Glomerular endothelial cell (primary cell): ENCODE results near the gene NBPF14. TPM values are rescaled to one million over a fixed set of nuclear protein-coding genes. Genes with fewer than 3 reads are reported as not detected.
A peak's percentile ranks its signal among the peaks of the same experiment; 100 is the strongest.
"Not testable (repeated sequence)": the region's sequence is repeated elsewhere in the genome, so short reads cannot be mapped to it uniquely, and the experiment has no call there.

Experiments
- DNase-seq: peaks from one replicate; pipeline ENCODE4 v3.0.0-alpha.2; 2011; ENCODE audit warnings: low read depth, low spot score; ENCODE audit errors: extremely low read depth
- total RNA-seq: library from RNA; depleted of rRNA; stranded (reverse); fragments of >200 nt; gene quantifications from 2 replicates; pipeline ENCODE4 v1.2.3, GENCODE V29; 2015

Gene NBPF14, protein sequence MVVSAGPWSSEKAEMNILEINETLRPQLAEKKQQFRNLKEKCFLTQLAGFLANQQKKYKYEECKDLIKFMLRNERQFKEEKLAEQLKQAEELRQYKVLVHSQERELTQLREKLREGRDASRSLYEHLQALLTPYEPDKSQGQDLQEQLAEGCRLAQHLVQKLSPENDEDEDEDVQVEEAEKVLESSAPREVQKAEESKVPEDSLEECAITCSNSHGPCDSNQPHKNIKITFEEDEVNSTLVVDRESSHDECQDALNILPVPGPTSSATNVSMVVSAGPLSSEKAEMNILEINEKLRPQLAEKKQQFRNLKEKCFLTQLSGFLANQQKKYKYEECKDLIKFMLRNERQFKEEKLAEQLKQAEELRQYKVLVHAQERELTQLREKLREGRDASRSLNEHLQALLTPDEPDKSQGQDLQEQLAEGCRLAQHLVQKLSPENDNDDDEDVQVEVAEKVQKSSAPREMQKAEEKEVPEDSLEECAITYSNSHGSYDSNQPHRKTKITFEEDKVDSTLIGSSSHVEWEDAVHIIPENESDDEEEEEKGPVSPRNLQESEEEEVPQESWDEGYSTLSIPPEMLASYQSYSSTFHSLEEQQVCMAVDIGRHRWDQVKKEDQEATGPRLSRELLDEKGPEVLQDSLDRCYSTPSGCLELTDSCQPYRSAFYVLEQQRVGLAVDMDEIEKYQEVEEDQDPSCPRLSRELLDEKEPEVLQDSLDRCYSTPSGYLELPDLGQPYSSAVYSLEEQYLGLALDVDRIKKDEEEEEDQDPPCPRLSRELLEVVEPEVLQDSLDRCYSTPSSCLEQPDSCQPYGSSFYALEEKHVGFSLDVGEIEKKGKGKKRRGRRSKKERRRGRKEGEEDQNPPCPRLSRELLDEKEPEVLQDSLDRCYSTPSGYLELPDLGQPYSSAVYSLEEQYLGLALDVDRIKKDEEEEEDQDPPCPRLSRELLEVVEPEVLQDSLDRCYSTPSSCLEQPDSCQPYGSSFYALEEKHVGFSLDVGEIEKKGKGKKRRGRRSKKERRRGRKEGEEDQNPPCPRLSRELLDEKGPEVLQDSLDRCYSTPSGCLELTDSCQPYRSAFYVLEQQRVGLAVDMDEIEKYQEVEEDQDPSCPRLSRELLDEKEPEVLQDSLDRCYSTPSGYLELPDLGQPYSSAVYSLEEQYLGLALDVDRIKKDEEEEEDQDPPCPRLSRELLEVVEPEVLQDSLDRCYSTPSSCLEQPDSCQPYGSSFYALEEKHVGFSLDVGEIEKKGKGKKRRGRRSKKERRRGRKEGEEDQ (N-terminal part only)
- 7.7 and 15.9 TPM in 2 replicates for total RNA-seq

DNA sequence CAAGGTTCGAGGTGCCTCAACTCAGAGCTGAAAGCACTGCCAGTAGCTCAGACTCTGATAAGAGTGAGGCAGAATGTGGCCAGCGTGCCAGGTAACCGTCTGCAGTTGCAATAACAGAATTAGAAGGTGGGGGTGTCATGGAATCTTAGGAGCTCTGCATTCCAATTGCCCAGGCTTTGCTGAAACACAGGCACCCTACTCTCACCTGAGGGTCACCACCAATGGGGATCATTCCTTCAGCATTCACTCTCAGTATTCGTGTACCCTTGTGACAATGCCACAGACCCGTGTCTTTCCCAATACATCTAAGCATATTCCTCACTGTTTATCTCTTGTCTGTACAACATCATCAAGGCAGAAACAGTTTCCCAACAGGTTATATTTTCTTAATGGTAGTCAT lies at the start of gene NBPF14:
NBPF14 (minus strand) TSS at position 101 of the 400 bp plus-strand sequence. CDS start 294 bp downstream, outside the sequence.
- DNase-seq, result not testable (repeated sequence)

DNA sequence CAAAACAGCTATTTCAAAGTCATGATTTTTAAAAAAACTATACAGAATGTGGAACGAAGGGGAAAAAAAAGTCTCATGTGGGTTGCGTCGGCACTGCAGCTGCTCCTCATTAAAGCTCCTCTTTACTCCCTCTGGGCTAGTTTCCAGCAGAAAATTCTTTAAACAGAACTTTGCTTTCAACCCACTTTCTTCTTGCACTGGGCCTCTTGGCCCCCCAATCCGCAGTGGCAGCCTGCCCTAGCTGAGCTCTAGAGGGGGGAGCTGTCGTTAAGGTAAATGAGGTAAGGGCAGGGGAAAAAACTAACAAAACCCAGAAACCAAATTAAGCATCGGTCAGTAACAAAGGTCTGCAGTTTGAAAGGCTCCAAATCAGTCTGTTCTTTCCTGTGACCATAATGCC lies 29.6 kb upstream of the NBPF14 start:
- DNase-seq, result not testable (repeated sequence)

DNA sequence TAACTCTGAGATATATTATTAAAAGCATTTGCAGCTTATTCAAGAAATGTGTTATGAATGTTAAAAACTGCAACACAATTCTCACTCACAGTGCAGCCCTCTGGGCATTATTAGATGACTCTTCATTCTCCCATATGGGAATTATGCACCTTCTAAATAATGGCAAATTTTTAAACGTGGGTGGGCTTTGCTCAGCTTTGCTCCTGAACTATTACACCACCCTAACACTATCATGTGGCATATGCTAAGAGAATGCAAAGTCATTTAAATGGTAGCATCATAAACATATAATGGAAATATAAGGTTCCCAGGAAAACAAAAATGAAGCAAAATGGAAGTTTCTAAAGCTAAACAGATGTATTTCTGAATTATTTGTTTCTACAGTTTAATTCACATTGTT lies 22.4 kb upstream of the NBPF14 start:
- DNase-seq, result not testable (repeated sequence)

DNA sequence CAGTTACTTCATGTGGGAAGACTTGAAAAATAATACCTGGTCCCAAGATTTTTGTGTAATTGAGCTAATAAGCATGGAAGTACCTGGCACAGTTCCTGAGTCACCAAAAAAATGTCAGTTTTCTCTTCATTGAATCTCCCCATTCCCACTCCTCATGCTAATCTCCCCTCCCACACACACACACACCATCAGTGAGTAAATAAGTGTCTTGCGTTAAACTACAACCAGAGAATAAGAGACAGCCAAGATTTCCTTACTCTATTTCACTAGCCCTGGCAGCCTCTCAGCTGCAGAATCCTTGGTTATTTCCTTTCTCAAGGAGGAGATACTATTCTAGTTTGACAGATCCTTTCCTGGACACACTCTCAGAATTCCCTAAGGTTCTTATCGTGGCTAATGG lies 9.5 kb upstream of the NBPF14 start:
- not testable (repeated sequence) for DNase-seq

DNA sequence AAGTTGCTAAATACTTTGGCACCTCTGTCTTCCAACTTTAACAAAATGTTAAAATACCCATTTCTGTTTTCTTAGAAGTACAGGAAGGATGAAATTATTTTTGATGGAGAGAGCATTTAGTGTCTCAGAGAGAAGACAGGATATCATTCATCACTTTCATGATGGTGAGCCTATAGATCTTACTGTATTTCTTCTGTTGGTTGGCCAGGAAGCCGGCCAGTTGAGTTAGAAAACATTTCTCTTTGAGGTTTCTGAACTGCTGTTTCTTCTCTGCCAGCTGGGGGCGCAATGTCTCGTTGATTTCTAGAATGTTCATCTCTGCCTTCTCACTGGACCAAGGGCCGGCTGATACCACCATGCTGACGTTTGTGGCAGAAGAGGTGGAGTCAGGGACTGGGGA lies 451 bp downstream of the NBPF14 start:
- DNase-seq, result not testable (repeated sequence)

DNA sequence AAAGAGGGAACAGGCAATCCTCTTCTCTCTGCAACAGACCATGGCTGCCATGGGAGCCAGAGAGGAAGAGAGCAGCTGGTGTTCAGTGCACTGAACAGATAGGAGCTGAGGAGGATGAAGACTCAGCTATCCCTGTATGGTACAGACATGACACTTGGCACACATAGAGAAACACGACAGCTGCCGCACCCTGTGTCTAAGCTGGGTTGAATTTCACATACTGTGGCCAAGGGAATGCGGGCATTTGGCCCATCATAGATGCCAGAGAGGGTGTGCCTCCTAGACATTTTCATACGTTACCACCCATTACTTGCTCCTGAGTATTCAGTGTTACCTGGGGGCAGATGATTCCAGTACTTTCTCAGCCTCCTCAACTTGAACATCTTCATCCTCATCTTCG lies 4.7 kb downstream of the NBPF14 start:
- DNase-seq, result not testable (repeated sequence)

DNA sequence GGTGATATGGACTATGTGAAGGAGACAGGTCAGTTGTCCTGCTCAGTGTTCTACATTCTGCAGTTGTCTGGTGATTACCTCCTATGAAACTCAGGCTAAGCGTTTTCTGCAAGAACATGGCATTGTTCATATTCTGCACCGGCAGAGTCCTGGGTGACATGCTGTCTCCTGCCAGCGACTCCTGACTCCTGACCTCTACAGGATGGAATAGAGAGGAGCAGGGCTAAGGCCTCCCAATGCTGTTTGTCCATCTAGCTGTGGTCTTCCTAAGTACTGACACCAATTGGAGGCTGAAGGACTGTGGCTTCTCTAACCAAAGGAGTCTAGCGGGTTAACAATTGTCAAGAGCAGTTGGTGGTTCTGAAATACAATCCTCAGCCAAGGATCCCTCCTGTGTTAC lies 63.7 kb downstream of the NBPF14 start:
- DNase-seq, result not testable (repeated sequence)

DNA sequence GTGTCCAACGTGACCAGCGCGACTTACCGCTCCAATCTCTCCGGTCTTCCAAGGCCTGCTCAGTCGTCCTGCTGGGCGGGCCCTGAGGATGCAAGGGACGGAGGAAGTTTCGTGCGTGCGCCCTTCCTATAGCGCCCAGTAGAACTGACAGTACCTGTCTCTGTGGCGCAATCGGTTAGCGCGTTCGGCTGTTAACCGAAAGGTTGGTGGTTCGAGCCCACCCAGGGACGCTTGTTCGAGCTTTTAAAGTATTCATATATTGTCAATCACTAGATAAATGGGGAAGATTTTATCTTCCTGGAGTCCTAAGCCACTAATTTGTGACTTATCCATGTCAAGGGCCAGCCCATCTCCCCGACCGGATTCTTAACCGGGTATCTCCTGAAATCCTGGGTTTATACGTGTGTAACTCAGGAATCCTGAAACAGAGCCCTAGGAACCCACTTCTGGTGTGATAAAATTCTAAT lies 66.7 kb downstream of the NBPF14 start:
- DNase-seq, result not testable (repeated sequence)

DNA sequence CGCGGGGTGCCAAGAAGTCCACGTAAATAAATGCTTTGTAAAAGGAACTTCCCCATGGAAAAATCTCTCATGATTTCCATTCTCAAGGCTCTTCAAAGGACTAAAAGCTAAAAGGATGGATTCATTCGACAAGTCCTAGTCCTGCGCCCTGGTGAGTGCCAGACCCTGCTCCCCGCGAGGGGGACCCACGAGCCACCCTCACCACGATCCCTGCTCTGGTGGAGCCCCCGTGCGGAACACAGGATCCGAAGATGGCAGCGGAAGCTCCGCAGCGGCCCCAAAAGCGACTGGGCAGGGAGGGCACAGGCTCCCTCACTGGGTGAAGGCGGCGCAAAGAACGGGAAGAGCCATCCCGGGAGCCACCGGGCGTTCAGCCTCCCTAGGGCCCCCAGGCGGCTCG lies 67.2 kb downstream of the NBPF14 start:
- not testable (repeated sequence) for DNase-seq

DNA sequence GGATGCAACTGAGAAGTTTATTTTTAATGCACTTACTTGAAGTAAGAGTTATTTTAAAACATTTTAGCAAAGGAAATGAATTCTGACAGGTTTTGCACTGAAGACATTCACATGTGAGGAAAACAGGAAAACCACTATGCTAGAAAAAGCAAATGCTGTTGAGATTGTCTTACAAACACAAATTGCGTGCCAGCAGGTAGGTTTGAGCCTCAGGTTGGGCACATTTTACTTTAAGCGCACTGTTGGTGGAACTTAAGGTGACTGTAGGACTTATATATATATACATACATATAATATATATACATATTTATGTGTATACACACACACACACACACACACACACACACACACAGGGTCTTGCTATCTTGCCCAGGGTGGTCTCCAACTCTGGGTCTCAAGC lies 69.2 kb downstream of the NBPF14 start:
- DNase-seq, result not testable (repeated sequence)

DNA sequence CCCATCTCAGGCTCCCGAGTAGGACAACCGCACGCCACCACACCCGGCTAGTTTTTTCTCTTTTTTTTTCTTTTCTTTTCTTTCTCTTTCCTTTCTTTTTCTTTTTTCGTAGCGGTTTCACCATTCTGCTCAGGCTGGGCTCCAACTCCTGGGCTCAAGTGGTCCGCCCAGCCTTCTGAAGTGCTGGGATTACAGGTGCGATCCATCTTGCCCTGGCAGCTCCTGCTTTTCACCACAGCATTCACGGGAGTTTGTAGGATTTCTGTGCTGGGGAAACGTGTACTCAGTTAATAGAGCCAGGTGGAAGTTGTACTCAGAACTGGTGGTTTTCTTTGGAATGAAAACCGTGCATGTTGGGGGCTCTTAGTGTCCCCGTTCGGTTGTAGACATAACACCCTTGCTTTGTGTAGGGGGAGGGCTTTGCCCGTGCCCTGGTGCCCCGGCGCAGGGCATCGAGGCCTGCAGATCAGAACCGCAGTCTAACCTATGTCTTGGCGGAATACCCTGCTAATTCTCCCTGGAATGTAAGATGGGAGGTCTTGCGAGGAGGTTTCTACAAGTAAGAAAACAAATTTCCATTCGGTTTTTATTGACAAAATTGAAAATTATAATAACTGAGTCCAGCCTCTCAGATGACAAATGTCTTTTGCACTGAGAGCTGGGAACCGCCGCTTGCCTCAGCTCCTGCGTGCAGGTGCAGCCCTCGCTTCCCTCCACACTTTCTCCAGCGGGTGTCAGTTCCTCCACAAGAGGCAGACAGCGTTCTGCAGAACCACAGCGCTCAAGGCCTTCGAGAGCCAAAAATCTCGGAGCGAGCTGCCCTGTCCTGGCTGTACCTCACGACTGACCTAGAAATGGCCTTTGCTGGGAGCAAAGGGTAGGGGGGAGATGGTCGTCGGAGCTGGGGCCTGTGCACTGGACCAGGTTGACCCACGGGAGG lies 72.3 kb downstream of the NBPF14 start:
- not testable (repeated sequence) for DNase-seq

DNA sequence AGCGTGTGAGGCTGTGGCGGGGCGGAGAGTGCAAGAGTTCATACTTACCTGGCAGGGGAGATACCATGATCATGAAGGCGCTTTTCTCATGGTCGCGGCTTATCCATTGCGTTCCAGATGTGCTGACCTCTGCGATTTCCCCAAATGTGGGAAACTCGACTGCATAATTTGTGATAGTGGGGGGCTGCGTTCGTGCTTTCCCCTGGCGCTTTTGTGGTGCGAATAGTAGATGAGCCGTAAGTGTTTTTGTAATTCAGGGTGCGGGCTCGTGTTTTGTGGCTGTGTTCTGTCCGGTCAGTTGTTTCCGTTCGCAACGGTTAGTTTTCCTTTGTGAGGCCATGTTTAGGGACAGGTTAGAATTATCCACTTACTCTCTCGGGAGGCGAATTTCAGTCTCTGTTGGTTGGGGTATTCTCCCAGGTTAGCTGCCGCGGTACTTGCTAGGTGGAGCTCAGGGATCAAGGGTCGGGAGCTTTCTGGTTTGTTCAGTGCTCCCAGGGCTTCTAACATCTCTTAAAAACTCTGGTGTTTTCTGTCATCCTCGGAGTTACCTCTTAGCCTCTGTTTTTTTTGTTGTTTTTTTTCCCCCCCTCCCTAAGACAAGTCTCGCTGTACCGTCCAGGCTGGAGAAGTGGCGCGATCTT lies 73.1 kb downstream of the NBPF14 start:
- peak; percentile 90 for DNase-seq

DNA sequence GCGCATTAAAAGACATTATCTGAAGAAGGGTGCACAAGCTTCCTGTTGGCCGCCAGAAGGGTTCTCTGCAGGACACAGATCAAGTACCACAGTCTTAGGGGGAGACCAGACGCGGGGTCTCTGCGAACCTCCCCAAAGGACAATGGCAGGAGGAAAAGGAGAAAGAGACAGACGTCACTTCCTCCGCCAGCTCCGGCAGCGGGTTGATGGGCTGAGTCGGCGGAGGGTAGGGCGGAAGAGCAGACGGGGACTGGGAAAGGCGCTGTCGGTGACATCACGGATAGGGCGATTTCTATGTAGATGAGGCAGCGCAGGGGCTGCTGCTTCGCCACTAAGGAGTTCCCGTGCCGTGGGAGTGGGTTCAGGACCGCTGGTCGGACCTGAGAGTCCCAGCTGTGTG lies 73.7 kb downstream of the NBPF14 start:
- peak; percentile 31 for DNase-seq

DNA sequence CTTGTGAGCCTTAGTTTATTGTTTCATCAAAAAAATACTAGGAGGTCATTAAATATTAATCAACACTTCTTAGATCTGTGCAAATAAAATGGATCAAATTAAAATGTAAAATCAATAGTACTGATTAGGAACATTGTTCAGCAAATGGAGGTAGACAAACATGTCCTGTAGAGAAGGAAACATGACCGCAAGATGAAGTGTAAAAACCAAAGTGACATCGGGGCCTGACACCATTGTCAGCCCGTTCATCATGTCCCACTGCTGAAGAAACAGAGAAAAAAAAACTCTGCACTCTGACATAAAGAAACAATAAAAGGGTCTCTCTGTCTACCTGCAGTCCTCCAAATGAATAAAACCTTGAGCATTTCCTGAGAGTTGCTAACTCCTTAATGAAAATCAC lies 81.5 kb downstream of the NBPF14 start:
- DNase-seq, result not testable (repeated sequence)

DNA sequence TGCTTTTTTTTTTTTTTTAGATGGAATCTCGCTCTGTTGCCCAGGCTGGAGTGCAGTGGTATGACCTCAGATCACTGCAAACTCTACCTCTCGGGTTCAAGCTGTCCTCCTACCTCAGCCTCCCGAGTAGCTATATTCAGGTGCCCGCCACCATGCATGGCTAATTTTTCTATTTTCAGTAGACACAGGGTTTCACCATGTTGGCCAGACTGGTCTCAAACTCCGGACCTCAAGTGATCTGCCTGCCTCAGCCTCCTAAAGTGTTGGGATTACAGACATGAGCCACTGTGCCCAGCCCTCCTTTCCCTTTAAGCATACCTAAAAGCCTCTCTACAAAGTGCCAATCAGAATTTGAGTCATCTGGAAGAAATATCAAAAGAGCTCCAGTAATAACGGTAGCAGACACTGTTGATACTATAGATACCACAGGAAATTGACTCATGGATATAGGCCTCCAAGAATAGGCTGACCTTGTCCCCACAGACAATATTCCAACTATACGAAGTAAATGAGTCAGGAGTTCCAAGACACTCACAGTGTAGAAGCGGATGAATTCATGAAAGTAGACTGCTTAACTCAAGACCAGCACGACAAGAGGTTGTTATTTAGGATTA lies 83.1 kb downstream of the NBPF14 start:
- not testable (repeated sequence) for DNase-seq

DNA sequence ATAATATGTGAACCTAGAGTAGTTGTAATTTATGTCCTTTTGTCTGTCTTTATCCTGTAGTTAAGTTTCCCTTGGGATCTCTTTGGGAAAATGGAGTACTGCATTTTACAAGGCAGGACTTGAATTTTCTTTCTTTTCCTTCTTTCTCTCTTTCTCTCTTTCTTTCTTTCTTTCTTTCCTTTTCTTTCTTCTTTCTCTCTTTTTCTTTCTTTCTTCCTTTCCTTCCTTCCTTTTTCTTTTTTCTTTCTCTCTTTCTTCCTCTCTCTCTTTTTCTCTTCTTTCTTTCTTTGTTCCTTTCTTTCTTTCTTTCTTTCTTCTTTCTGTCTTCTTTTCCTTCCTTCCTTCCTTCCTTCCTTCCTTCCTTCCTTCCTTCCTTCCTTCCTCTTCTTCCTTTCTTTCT lies 101.9 kb downstream of the NBPF14 start:
- not testable (repeated sequence) for DNase-seq

DNA sequence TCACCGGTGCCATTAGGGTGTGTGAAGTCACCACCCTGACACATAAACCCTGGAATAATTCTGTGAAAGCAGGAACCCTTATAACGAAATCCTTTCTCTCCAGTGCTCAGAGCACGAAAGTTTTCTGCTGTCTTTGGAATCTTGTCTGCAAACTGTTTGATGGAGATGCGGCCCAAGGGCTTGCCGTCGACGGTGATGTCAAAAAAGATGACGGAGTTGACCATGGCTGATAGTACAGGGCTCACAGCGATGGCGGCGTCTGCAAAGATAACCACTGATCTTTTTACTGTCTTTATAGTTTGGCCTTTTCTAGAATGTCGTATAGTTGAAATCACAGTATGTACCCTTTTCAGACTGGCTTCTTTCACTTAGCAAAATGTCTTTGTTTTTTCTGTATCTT lies 112.8 kb downstream of the NBPF14 start, which contains the start of gene PPIAL4G:
PPIAL4G (minus strand) TSS at position 274 of the 400 bp plus-strand sequence; CDS start at position 224, 50 bp downstream.
- DNase-seq, result not testable (repeated sequence)
